Breast epithelium (tissue), 3 donors: ENCODE results near the gene CEND1.

ENCODE experiments used
- CTCF ChIP-seq, 3 donors: fragments of 450-650 bp; IDR thresholded peaks; one replicate each; pipeline ENCODE4 v1.5.1; 2016 to 2017; ENCODE audit warnings: antibody characterized with exemption in 3 of 3, mild to moderate bottlenecking in 3 of 3, moderate library complexity in 3 of 3
- POLR2A ChIP-seq: fragments of 450-650 bp; IDR thresholded peaks from one replicate; pipeline ENCODE4 v1.6.1; 2016; ENCODE audit warnings: antibody characterized with exemption, mild to moderate bottlenecking, moderate library complexity

DNA sequence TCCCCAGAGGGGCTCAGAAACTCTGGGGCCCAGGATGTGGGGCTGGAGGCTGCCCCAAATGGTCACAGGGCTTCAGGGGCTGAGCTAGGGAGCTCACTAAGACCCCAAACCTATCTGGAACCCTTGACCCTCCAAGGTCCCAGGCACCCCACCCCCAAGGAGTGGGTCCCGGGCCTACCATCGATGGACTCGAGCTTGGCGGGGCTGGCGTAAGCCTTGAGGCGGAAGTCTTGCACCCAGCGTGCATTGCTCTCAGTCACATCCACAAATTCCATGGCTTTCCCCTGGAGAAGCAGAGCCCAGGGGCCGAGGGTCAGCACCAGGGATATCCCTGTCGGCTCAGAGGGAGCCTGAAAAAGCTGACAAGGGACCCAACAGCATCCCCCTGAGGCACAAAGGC lies 16.1 kb downstream of the CEND1 start:
- TF ChIP-seq CTCF (IDR thresholded peaks at IDR 0.05) = no peak
- no peak for TF ChIP-seq POLR2A
